Measurements from ENCODE around the gene AGXT2. TPM values are rescaled to one million over a fixed set of nuclear protein-coding genes. Genes with fewer than 3 reads are reported as not detected.

AGXT2 gene
- total RNA-seq, 1 donor from 2014 or later: not detected

DNA sequence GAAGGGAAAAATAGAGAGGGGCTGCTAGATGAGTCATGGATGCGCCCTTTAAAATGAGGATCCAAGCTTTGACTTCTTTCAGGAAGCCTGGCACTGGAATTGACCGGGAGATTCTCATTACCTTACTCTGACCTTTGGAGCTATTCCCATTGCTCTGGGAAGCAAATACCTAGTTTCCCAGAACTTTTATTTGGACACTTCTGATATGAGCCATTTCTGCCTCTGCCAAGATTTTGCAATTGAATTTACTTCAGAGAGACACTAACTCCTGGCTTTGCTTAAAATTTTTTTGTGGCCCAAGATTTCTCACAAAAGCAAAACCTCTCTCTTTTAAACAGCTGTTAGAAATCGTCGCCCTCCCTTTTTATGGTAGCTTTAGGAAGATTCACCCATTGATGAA is 15.7 kb upstream of the AGXT2 start:
- TF ChIP-seq, protein P1, sequence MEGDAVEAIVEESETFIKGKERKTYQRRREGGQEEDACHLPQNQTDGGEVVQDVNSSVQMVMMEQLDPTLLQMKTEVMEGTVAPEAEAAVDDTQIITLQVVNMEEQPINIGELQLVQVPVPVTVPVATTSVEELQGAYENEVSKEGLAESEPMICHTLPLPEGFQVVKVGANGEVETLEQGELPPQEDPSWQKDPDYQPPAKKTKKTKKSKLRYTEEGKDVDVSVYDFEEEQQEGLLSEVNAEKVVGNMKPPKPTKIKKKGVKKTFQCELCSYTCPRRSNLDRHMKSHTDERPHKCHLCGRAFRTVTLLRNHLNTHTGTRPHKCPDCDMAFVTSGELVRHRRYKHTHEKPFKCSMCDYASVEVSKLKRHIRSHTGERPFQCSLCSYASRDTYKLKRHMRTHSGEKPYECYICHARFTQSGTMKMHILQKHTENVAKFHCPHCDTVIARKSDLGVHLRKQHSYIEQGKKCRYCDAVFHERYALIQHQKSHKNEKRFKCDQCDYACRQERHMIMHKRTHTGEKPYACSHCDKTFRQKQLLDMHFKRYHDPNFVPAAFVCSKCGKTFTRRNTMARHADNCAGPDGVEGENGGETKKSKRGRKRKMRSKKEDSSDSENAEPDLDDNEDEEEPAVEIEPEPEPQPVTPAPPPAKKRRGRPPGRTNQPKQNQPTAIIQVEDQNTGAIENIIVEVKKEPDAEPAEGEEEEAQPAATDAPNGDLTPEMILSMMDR (IDR thresholded peaks at IDR 0.05): no peak
- Histone ChIP-seq H3K4me3 (no peak overlapping the region), H3K27me3 (ENCODE audit: low read depth) (no peaks in the 10 kb centered on the region), H3K36me3 (no peaks in the 10 kb centered on the region), H3K27ac (no peak overlapping the region), H3K9me3 (no peaks in the 10 kb centered on the region), H3K4me1 (no peaks in the 10 kb centered on the region)
- no peak for DNase-seq
- ATAC-seq: no peak
- intact Hi-C loops (cut with DNase I): no loop called here

DNA sequence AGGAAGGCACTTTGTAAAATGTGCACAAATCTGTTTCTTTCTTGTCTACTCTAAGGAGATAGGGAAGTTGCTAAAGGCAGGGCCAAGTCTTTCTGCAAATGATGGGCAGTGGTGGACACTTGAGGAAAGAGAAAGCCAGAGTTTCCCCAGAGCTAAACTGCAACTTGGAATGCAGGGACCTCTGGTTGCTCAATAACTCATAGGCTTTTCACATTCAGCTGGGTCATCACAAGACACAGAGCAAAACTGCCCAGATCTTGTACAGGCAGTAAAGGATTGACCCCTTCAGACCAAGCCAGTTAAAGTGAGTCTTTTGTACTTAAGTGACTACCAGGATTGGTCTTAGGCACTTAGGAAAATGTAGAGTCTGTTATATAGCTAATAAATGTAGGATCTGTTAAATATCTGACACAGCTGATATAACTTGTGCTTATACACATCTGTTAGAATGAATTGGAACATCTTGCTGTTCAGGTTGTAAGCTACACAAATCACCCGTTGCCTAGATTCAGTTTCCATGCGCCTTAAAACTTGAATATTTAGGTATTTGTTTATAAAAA is 13.5 kb upstream of the AGXT2 start:
- ATAC-seq (peak; percentile 35 to 51), DNase-seq (no peak)
- H3K27ac ChIP-seq: no peak overlapping the region
- H3K27me3 ChIP-seq (ENCODE audit: low read depth): no peaks in the 10 kb centered on the region
- H3K9me3 ChIP-seq: no peaks in the 10 kb centered on the region
- no peaks in the 10 kb centered on the region for H3K4me1 ChIP-seq
- H3K4me3 ChIP-seq: no peak overlapping the region
- TF ChIP-seq, protein P1 (IDR thresholded peaks at IDR 0.05): no peak
- no peaks in the 10 kb centered on the region for H3K36me3 ChIP-seq
- intact Hi-C loops (cut with DNase I): no loop called here

- intact Hi-C loops (cut with DNase I): no loop called here
- Histone ChIP-seq H3K36me3 (no peaks in the 10 kb centered on the region), H3K4me1 (no peaks in the 10 kb centered on the region), H3K9me3 (no peaks in the 10 kb centered on the region), H3K27me3 (ENCODE audit: low read depth) (no peaks in the 10 kb centered on the region), H3K27ac (no peak overlapping the region), H3K4me3 (no peak overlapping the region)
- DNase-seq: no peak
- TF ChIP-seq, protein P1 (IDR thresholded peaks at IDR 0.05): no peak
- no peak for ATAC-seq
These were observed 12.5 kb upstream of the AGXT2 start for GRCh38 chr5:35060236-35060635.

DNA sequence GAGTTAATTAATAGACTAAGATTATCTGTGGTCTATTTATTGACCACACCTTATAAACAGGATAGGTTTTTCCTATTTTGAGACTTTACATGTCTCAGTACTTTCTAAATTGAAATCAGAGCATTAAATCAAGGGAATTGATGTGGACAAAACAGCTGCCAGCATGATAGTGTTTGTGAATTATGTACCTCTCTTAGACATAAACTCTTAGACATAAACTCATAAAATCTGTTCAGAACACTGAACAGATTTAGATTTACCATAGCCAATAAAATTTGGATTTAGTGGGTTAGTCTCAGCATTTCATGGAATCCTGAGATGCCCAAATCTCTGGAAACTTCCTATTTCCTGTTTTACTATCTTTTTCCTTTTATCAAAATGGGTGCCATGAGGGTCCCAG is 11.5 kb upstream of the AGXT2 start:
- H3K36me3 ChIP-seq: no peaks in the 10 kb centered on the region
- H3K27me3 ChIP-seq (ENCODE audit: low read depth): no peaks in the 10 kb centered on the region
- no peak for DNase-seq
- intact Hi-C loops (cut with DNase I): no loop called here
- H3K4me1 ChIP-seq: no peaks in the 10 kb centered on the region
- no peaks in the 10 kb centered on the region for H3K9me3 ChIP-seq
- no peak overlapping the region for H3K4me3 ChIP-seq
- H3K27ac ChIP-seq: no peak overlapping the region
- no peak for ATAC-seq
- TF ChIP-seq, protein P1 (IDR thresholded peaks at IDR 0.05): no peak

GRCh38 chr5:35058374-35058788 is 10.6 kb upstream of the AGXT2 start:
- Histone ChIP-seq H3K4me3 (no peak overlapping the region), H3K27ac (no peak overlapping the region), H3K27me3 (ENCODE audit: low read depth) (no peaks in the 10 kb centered on the region), H3K4me1 (no peaks in the 10 kb centered on the region), H3K36me3 (no peaks in the 10 kb centered on the region), H3K9me3 (no peaks in the 10 kb centered on the region)
- ATAC-seq: no peak
- intact Hi-C loops (cut with DNase I): no loop called here
- DNase-seq: no peak
- TF ChIP-seq, protein P1 (IDR thresholded peaks at IDR 0.05): no peak

All from lower lobe of right lung (tissue), 2 donors.